K562 (cell line): ENCODE measurements around the gene RSPH6A. TPM values are rescaled to one million over a fixed set of nuclear protein-coding genes. Genes with fewer than 3 reads are reported as not detected.

Source experiments
- BDP1 ChIP-seq: IDR thresholded peaks from 3 replicates; pipeline ENCODE4 v1.6.1; 2011; ENCODE audit not compliant: insufficient read length, insufficient read depth
- DIDO1 ChIP-seq: fragments of 450-650 bp; IDR thresholded peaks from 2 replicates; pipeline ENCODE4 v1.6.1; 2016; ENCODE audit warnings: low read depth, missing biosample characterization, missing genetic modification characterization
- FOXA3 ChIP-seq, 2 experiments: fragments of 450-650 bp in 1 of 2; sonication (generic) in 1 of 2; formaldehyde crosslinking; IDR thresholded peaks in 1 of 2; conservative IDR thresholded peaks in 1 of 2; 2 replicates each; pipeline versions ENCODE4 v1.4.0 to v1.8.0; 2020 to 2022; ENCODE audit warnings: mild to moderate bottlenecking in 2 of 2, missing genetic modification reagents in 1 of 2
- FOXK1 ChIP-seq: sonication (generic); formaldehyde crosslinking; IDR thresholded peaks from 2 replicates; pipeline ENCODE4 v1.8.0; 2022; ENCODE audit warnings: missing genetic modification reagents, mild to moderate bottlenecking, borderline replicate concordance
- GTF2B ChIP-seq: IDR thresholded peaks from 2 replicates; pipeline ENCODE4 v1.6.1; 2011; ENCODE audit not compliant: insufficient read length; ENCODE audit errors: extremely low read depth
- HES1 ChIP-seq: fragments of 450-650 bp; IDR thresholded peaks from 2 replicates; pipeline ENCODE4 v1.6.1; 2016; ENCODE audit warnings: low read depth, mild to moderate bottlenecking, moderate library complexity
- HIVEP1 ChIP-seq: fragments of 250-450 bp; sonication (Bioruptor Pico); IDR thresholded peaks from 2 replicates; pipeline ENCODE4 v1.4.0; 2020; ENCODE audit warnings: mild to moderate bottlenecking
- MBD2 ChIP-seq: sonication (generic); IDR thresholded peaks from 2 replicates; pipeline ENCODE4 v1.6.1; 2016; ENCODE audit warnings: low read depth, borderline replicate concordance
- NFE2 ChIP-seq: IDR thresholded peaks from 2 replicates; pipeline ENCODE4 v1.6.1; 2014; ENCODE audit warnings: antibody characterized with exemption, low read depth
- NFRKB ChIP-seq: fragments of 450-650 bp; IDR thresholded peaks from 2 replicates; pipeline ENCODE4 v1.6.1; 2016; ENCODE audit warnings: low read depth
- NFYB ChIP-seq: IDR thresholded peaks from 2 replicates; pipeline ENCODE4 v1.6.1; 2011; ENCODE audit warnings: mild to moderate bottlenecking, moderate library complexity; ENCODE audit not compliant: insufficient read length; ENCODE audit errors: extremely low read depth
- NR1H2 ChIP-seq: sonication (generic); formaldehyde crosslinking; IDR thresholded peaks from 2 replicates; pipeline ENCODE4 v1.4.0; 2020; ENCODE audit warnings: mild to moderate bottlenecking, missing genetic modification reagents
- NR3C1 ChIP-seq: sonication (generic); formaldehyde crosslinking; IDR thresholded peaks from 2 replicates; pipeline ENCODE4 v1.8.1; 2022; ENCODE audit warnings: missing genetic modification reagents
- RB1 ChIP-seq: fragments of 450-650 bp; IDR thresholded peaks from 2 replicates; pipeline ENCODE4 v1.6.1; 2017; ENCODE audit warnings: low read depth, mild to moderate bottlenecking
- RBM15 ChIP-seq: fragments of 200-400 bp; formaldehyde crosslinking; IDR thresholded peaks from 2 replicates; pipeline ENCODE4 v1.6.1; 2018; ENCODE audit warnings: mild to moderate bottlenecking, low read length, moderate library complexity; ENCODE audit not compliant: insufficient read depth
- RBM34 ChIP-seq: fragments of 200-400 bp; formaldehyde crosslinking; IDR thresholded peaks from 2 replicates; pipeline ENCODE4 v1.6.1; 2018; ENCODE audit warnings: low read length, borderline replicate concordance; ENCODE audit not compliant: insufficient read depth
- SIN3A ChIP-seq, 2 experiments: fragments of 150-350 bp in 1 of 2; IDR thresholded peaks; 2 replicates each; pipeline ENCODE4 v1.6.1; 2011 to 2016; ENCODE audit warnings: borderline replicate concordance in 2 of 2, low read depth in 2 of 2, low read length in 2 of 2, mild to moderate bottlenecking in 2 of 2, moderate library complexity in 2 of 2; ENCODE audit not compliant: control insufficient read depth in 1 of 2
- STAT5A ChIP-seq: IDR thresholded peaks from 2 replicates; pipeline ENCODE4 v1.6.1; 2012; ENCODE audit warnings: low read length, inconsistent platforms, borderline replicate concordance
- TFAM ChIP-seq: fragments of 250-450 bp; sonication (Bioruptor Pico); conservative IDR thresholded peaks from 2 replicates; pipeline ENCODE4 v1.5.0; 2021; ENCODE audit warnings: mild to moderate bottlenecking, moderate library complexity
- THAP7 ChIP-seq: fragments of 250-450 bp; sonication (Bioruptor Pico); IDR thresholded peaks from 2 replicates; pipeline ENCODE4 v1.5.0; 2021
- XRCC3 ChIP-seq: fragments of 450-650 bp; IDR thresholded peaks from 2 replicates; pipeline ENCODE4 v1.6.1; 2017; ENCODE audit warnings: mild to moderate bottlenecking, moderate library complexity
- ZBTB1 ChIP-seq: sonication (generic); formaldehyde crosslinking; IDR thresholded peaks from 2 replicates; pipeline ENCODE4 v1.8.1; 2023; ENCODE audit warnings: missing genetic modification reagents, low read depth, mild to moderate bottlenecking, borderline replicate concordance
- ZFPM2 ChIP-seq: fragments of 250-450 bp; sonication (Bioruptor Pico); IDR thresholded peaks from 2 replicates; pipeline ENCODE4 v1.5.1; 2022; ENCODE audit warnings: mild to moderate bottlenecking
- ZNF143 ChIP-seq: sonication (generic); formaldehyde crosslinking; IDR thresholded peaks from 2 replicates; pipeline ENCODE4 v1.9.0; 2022; ENCODE audit warnings: mild to moderate bottlenecking, missing genetic modification reagents
- ZNF507 ChIP-seq: conservative IDR thresholded peaks from 2 replicates; pipeline ENCODE4 v1.6.1; 2017; ENCODE audit warnings: missing genetic modification characterization, missing compliant biosample characterization
- ZNF584 ChIP-seq: fragments of 200-800 bp; sonication (Bioruptor generic); IDR thresholded peaks from 2 replicates; pipeline ENCODE4 v1.6.1; 2016; ENCODE audit warnings: low read depth, mild to moderate bottlenecking, missing genetic modification characterization, missing compliant biosample characterization
- polyA plus RNA-seq, 8 experiments: library from polyadenylated mRNA; depleted of rRNA in 4 of 8; stranded (reverse) in 5 of 8; unstranded in 3 of 8; fragments of >200 nt; fragmentation: Nextera tagmentation in 2 of 8; fragmentation: Illumina TruSeq in 1 of 8; extraction: Ambion mirVana in 2 of 8; extraction: Trizol in 1 of 8; gene quantifications; 2 replicates each; pipeline versions ENCODE4 v1.2.1 to v1.2.3, GENCODE V29; 2011 to 2014; ENCODE audit warnings: inconsistent platforms in 1 of 8, missing spikeins in 1 of 8
- total RNA-seq, 7 experiments: library from RNA; depleted of rRNA in 6 of 7; stranded (reverse); fragments of >200 nt in 6 of 7; fragmentation: Illumina TruSeq in 2 of 7; extraction: Trizol in 2 of 7; gene quantifications; 2 replicates each; pipeline versions ENCODE4 v1.2.1 to v1.2.3, GENCODE V29; 2011 to 2021; ENCODE audit warnings: low replicate concordance in 1 of 7
- TF ChIP-seq, protein P1 (sequence below): fragments of 200-800 bp; sonication (Bioruptor generic); IDR thresholded peaks from 2 replicates; pipeline ENCODE4 v1.6.1; 2017; ENCODE audit warnings: missing genetic modification characterization, missing compliant biosample characterization

The RSPH6A gene
- total and polyA plus RNA-seq, 9 of the 15 experiments (the other 6 are each of a cell fraction or from before 2014, with no cell fraction given), result 0.03 to 0.15 (median 0.07) TPM; not detected in 5

DNA sequence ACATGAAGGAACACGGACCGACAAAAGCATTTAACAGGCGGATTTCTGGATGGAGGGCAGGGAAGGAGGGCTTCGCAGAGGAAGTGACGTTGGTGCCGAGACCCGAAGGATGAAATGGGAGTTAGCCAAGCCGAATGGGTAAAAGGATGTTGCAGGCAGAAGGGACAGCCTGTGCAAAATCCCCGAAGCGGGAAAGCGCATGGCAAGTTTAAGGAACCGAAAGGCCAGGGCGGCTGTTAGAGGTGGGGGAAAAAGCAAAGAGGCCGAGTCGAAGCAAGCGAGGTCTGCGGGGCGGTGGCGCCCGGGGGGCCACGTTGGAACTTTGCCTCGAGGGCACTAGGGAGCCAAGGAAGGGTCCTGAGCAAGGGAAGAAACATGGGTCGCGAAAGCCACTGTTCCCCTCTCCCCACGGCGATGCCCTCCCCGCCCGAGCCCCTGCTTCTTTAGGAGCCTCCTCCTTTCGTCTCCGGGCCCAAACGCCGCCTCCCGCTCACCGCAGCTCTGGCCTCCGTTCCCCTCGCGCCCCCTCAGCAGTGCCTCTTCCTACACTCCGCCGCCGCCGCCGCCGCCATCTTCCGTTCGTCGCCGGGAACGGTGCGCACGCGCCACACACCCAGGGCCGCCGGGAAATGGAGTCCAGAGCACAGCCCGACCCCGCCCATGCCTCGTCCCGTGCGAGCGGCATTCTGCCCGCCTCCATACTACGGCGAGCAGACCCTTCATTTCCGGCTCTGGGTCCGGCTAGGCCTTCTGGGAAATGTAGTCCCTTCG, 47.6 kb upstream of the RSPH6A start, which contains the start of gene SYMPK (continued):
- TF ChIP-seq HES1 (no peak), NR3C1 (CRISPR knock-in tag) (no peak), NFE2 (no peak), MBD2 (peak; percentile 95), HIVEP1 (CRISPR knock-in tag) (no peak), FOXA3 (CRISPR knock-in tag; conservative IDR thresholded peaks at IDR 0.05 in 1 of 2, IDR thresholded peaks at IDR 0.05 in 1 of 2) (no peak), RB1 (peak; percentile 81), FOXK1 (CRISPR knock-in tag) (no peak), RBM34 (no peak), ZFPM2 (CRISPR knock-in tag) (no peak), STAT5A (no peak), DIDO1 (tag) (no peak), ZNF584 (CRISPR knock-in tag) (no peak), ZNF143 (CRISPR knock-in tag) (peak; percentile 98), BDP1 (no peak), RBM15 (no peak), THAP7 (no peak), GTF2B (no peak), SIN3A (IDR thresholded peaks at IDR 0.05; ENCODE audit: borderline replicate concordance in 2 of 2, control insufficient read depth in 1 of 2, low read depth in 2 of 2, low read length in 2 of 2) (peak in 1 of 2 experiments; percentile 50; a peak in 2 of 4 replicates), NFYB (no peak), ZNF507 (tag) (no peak), TFAM (CRISPR knock-in tag) (no peak), ZBTB1 (CRISPR knock-in tag) (no peak; the same call in 1 of the 2 replicates), NR1H2 (no peak), NFRKB (peak; percentile 73), XRCC3 (no peak)
- TF ChIP-seq, protein P1, sequence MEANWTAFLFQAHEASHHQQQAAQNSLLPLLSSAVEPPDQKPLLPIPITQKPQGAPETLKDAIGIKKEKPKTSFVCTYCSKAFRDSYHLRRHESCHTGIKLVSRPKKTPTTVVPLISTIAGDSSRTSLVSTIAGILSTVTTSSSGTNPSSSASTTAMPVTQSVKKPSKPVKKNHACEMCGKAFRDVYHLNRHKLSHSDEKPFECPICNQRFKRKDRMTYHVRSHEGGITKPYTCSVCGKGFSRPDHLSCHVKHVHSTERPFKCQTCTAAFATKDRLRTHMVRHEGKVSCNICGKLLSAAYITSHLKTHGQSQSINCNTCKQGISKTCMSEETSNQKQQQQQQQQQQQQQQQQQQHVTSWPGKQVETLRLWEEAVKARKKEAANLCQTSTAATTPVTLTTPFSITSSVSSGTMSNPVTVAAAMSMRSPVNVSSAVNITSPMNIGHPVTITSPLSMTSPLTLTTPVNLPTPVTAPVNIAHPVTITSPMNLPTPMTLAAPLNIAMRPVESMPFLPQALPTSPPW (CRISPR knock-in tag), result peak; percentile 39; the same call in 1 of the 2 replicates
